ENCODE data around the gene DPYSL3.
"Not testable (repeated sequence)": the region's sequence is repeated elsewhere in the genome, so short reads cannot be mapped to it uniquely, and the experiment has no call there.

DPYSL3 gene

DNA sequence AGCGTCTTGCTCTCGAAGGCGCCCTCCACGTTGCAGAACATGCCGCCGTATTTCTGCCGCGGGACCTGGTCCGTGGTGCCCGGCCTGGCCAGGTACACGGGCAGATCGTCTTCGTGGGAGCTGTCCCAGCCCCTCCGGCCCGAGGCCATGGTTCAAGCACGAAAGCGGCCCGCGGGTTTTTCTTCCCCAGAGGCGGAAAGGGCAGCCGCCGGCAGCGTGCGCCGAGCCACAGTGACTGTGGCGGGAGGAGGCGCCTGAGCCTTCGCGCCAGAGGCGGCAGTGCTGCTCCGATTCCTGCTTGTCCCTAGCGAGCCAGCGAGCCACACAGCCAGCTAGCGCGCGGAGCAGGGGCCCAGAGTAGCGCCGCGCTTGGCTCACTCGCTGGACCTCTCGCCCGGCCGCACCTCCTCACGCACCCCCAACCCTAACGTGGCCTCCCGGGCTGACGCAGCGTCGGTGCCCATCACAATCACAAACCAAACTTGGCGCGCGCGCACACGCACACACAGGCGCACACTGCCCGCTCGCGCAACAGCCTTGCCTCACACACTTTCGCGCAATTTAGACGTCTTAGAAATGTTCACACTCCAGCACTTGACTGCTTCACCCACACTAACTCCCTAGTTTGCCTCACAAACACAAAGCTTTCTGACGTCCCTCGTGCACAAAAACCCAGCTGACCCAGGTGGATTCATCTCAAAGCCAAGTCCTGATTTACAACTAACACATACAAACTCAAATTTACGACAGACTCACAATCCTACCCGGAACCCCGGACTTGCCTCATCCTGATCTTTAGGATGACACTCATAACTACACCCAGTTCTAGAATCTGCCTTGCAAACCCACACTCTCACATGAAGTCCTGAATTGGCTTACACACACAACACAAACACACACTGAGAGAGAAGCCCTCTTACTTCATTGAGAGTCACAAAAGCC is at the start of gene DPYSL3:
DPYSL3 (minus strand) TSS at position 359 of the 942 bp plus-strand sequence; CDS start at position 149, 210 bp downstream.
- no peak for DNase-seq

DNA sequence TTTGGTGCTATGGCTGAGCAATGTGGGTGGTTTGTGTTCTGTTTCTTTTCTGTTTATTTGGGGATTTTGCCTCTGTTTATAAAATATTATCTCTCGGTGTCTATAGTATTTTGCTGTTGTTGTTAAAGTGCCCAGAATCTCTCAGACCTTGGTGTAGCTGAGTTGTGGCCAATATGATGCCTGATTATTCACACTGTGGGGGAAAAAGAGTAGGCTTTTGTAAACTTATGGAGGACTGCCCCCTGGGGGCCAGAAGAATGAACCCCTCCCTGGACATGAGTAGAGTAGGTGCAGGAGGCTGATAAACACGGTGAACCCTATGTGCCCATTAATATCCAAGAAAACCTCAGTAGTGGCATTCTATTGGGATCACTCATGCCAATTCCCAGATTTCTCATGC is 49.0 kb upstream of the DPYSL3 start:
- no peak for DNase-seq

DNA sequence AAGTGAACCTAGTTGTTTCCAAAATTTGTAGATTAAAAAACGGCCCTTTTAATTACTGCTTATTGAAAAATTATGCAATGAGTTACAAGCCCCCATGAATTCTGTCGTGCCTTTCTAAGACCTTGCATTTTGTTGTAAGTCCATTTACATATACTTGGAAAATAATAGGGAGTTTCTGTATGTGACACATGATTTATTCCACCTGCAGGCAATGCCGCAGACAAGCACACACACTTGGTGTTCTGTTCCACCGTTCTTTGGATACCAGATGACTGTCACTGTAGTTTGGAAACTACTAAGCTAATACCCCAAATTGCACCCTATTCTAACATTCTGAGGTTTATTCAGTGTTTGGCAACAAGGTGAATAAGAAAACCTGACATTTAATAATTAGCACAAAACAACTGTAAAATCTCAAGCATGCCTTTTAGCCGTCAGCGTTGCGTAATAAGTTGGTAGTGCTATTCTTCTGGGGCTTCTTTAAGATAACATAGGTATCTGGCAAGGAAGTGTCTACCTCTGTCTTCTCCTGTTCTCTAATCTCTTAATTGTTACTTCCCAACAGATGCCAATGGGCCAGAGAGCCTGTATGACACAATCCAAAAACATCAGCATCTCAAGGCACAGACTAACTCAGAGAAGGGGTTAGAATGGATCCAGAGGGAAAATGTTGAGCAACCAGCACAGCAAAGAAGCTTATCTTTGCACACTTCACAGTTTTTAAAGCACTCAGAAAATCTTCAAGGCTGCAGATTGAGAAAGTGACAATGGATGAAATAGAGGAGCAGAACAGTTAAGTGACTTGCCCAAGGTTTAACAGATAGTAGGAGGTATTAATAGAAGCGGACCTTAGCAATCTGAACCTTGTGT is 48.2 kb upstream of the DPYSL3 start:
- DNase-seq = no peak

DNA sequence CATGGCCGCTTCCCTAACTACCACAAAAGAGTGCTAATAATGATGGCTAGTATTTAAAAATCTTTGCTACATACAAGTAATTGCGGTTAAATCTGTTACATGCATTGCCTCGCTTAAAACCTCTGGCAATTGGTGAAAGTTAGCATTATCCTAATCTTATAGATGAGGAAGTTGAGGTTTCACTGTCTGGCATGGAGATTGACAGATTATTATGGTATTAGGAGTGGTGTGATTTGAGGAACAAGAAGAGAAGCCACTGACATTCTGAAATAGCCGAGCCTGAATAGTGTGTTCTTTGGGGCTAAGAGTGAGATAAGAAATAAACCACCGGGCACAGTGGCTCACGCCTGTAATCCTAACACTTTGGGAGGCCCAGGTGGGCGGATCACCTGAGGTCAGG is 45.3 kb upstream of the DPYSL3 start:
- no peak for DNase-seq

DNA sequence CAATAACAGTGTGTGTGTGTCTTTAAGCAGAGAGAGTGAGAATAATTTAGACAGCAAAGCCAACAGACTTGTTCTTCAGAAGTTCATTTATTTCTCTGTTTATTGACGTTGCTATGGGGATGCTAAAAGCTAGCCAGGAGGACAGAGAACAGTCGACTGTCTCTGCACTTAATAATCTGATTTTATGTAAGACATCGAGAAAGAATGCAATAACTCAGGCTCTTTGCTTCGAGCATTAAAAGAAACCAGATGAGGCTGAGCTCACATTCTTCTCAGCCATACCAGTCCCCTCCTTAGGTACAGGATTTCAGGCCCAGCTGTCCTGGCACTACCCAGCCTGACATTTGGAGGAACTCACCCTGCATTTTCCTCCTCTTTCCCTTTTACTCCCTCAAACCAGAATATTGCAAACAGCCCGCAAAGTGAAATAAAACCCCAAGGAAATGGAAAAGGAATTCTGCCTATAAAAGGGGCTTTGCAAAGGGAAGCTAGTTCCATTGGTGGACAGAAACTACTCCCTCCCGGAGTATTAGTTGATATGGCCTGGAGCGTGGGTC is 44.5 kb upstream of the DPYSL3 start:
- no peak for DNase-seq

DNA sequence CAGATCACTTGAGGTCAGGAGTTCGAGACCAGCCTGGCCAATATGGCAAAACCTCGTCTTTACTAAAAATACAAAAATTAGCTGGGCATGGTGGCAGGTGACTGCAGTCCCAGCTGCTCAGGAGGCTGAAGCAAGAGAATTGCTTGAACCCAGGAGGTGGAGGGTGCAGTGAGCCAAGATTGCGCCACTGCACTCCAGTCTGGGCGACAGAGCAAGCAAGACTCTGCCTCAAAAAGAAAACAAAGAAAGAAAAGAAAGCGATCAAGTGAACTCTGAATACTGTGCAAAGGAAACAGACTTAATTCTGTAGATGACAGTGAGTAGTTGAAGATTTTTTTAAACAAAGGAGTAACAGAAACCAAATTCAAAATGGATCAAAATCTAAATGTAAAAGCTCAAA is 43.9 kb upstream of the DPYSL3 start:
- not testable (repeated sequence) for DNase-seq

DNA sequence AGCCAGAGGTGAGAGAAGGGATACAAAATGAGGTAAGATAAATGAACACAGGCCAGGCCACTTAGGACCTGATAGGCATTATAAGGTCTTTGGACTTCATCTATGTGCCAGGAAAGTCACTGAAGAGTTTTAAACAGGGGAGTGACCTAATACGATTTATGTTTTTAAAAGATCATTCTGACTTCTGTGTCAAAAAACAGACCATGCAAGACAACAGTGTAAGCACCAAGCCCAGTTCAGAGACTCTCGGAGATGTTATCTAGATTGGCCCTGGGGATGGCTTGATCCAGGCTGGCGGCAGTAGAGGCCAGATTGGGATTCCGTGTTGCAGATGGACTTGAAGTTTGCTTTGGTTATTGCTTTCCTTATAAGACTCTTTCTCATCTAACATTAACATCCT is 43.0 kb upstream of the DPYSL3 start:
- no peak for DNase-seq

DNA sequence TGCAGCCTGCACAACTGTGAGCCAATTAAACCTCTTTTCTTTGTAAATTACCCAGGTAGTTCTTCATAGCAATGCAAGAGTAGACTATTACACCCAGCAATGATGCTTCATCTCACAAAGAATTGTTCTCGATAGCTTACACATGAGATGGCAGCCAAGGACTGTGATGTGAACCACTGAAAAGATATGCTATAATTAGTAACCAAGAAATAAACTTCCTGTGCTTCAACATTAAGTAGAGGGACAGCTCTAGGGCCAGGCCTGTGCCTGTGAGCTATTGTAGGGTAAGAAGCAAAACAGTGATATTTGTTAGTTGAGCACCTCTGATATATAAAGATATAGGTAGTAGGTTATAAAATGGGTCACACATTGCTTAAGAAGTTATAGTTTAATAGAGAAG is 41.8 kb upstream of the DPYSL3 start:
- no peak for DNase-seq

DNA sequence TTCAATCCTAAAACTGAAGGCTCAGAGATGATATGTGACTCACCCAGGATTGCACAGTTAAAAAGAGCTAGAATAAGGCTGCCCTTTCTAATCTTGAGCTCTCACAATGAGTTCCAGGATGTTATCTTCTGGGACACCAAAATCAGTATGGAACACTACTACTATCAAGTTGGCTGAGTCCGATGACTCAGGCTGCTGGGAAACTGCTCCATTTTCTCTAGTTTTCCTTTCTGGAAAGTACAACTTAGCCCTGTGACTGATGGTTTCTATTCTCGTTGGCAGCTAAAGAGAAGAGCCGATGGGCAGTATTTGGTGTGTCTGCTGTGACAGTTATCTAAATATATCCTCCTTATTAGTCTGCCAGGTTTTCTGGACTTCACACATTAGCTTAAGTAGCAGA is 37.9 kb upstream of the DPYSL3 start:
- DNase-seq = no peak

DNA sequence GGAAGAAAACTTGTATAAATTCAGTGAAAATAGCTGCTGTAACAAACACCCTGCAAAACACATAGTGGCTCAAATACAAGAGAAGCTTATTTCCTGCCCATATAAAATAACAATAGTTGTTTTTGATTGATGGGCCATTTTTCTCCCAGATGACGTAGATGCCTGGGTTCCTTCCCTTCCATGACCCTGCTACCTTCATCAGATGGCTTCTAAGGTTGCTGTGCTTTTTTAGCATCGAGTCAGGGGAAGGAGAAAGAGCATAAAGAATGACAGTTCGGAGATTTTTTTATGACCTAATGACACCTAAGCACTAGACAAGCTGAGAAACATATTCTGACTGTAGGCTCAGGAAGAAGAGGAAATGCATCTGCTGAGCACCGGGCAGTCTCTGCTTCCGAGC is 34.7 kb upstream of the DPYSL3 start:
- DNase-seq = no peak

DNA sequence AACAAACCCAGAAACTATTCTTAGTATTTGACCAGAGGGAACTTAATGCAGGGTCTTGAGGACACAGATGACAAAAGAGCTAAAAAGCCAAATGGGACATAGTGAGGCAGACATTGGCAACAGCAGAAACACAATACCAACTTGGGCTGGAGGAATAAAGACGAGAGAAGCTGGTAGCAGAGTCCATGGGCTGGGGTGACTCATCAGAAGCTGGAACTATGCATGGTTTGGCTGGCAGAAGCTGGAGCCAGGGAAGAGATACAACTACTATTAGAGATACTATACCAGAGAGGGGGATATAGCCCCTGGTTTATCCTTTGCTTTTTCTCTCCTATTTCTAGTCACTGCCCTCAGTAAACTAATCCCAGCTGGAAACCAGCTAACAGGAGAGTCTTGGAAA is 29.2 kb upstream of the DPYSL3 start:
- DNase-seq = no peak

DNA sequence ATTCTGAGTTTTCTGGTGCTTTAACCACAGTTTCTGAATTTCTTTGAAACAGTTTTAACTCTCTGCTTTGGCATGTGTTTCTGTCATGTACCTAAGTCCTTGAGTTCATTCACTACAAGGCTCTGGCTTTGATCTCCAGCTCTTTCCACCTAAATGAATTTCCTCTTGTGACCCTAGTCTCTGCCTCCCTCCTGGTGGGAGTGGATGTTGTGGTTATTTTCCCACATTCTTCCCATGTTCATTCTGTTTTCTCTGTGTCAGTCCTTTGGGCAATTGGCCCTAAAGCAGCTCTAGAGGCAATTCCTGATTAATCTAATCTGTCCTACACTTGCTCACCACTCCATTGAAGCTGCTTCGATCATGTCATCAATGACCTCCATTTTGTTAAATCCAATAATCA is 28.4 kb upstream of the DPYSL3 start:
- no peak for DNase-seq

DNA sequence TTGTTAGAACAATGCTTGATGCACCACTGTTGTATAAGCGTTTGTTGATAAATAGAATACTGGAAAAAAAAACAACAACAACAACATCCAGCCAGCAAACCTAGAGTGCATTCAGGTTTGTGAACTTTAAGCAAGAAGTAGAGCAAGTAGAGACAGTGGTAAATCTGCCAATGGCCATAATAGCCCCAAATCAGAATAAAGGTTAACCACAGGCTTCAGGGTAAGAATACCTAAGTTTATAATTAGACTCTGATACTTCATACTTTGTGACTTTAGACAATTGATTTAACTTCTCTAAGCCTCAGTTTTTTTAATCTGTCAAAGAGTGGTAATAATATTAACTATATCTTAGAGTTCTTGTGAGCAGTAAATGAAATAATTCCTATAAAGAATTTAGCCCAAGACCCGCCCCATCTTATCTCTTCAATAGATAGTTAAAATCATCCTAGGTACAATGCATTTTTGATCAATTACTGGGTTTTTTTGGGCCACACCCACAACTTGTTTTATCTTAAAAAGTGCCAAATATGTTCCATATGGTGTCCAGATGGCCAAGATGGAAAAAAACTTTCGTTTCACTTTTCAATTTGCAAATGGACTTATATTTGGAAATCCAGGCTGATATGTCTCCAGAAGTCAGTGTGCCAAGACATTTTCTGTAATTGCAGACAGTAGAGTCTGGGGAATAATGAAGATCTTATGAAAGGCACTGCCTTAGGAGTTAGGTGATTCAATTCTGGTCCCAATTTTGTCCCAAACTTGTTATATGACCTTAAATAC is 24.5 kb upstream of the DPYSL3 start:
- no peak for DNase-seq

DNA sequence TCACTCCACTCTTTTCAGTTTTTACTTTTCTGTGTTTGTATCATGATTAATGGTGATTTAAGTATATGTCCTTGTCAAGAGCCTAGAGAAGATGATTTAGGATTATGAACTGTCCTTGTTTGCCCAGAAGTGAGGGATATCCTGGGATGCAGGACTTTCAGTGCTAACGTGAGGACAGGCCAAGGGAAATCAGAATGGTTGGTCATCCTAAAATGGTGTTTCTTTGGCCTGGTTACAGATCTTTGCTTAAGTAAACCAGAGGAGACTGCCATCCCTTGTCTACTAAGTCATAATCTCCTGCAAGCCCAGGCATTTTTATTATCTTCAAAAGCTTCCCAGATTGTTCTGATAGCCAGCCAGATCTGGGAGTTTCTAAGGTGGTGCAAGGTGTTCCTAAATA is 22.3 kb upstream of the DPYSL3 start:
- DNase-seq = no peak

DNA sequence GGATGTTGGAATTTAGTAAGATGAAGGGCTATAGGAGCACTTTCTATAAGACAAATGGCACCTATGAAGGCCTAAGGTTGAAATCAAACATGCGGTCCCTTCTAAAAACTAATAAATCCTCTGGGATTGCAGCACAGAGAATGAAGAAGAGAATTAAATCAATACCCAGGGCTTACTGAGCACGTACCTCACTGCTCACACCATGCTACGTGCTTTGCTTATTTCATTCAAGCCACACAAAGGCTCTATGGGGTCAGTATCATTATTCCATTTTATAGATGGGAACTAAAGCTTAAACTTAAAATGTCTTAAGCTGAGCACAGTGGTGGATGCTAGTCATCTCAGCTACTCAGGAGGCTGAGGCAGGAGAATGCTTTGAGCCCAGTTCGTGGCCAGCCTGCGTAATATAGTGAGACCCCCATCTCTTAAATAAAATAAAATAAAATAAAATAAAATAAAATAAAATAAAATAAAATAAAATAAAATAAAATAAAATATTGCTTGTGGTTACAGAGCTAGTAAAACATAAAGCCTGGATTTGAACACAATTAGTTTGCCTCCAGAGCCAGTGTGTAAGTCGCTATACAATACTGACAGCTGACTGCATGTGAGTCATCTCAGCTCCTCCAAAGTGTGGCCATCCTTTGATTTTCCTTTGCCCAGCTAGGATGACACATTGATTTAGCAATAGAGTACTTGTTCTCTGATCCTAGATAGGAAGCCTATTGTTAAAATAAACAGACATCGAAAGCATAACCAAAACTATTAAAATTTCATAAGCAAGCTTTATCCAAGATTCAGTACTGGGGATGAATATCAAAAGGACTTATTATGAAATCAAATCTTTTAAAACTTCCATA is 20.9 kb upstream of the DPYSL3 start:
- DNase-seq = no peak

DNA sequence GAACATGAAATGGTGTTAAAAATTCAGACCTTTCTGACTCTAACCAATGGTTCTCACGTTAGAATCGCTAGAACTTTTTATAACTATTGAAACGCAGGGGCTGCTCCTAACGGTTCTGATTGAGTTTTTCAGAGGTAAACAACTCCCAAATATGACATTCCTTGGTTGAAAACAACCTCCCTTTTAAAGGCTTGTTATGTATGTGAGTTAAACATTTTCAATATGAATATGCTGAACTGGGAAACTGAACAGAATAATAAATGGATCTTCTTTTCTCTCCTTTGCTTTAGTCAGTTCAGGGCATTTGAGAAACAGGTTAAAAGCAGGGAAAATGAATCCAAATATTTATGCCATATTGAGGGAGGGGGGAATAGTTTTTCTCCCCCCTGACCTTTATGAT is 13.2 kb upstream of the DPYSL3 start:
- DNase-seq = no peak

DNA sequence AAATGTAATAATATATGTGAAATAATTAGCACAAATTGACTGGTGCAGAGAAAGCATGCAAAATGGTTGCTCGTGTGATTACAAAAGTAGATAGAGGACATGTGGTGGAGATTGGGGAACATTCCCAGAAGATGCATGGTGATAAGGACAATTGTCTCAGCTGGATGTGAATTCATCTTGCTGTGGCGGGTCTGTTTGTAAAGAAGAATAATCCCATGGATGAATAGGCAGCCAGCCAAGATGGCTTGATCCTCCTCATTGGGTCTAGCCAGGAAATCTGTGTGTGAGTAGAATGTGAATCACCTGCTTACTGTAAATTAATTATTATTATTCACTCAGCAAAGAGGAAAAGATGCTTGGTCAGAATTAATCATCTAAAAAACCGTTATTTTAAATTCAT is 12.6 kb upstream of the DPYSL3 start:
- DNase-seq = no peak

DNA sequence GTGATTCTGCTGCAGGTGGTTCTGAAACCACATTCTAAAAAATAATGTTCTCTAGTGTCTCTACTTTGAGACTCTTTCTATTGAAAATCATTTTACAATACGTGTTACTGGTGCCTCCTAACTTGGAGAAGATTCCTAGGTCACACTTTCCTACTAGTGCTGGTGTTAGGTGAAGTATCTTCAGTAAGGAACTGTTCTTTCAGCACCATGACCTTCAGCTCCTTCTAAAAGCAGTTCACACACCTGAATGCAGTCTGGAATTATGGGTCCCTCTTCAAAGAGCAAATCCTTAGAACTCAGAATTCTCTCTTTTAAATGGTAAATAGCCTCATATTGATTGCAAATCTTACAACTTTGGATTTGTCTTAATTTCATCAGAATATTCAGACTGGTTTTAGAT is 10.6 kb upstream of the DPYSL3 start:
- DNase-seq = no peak

DNA sequence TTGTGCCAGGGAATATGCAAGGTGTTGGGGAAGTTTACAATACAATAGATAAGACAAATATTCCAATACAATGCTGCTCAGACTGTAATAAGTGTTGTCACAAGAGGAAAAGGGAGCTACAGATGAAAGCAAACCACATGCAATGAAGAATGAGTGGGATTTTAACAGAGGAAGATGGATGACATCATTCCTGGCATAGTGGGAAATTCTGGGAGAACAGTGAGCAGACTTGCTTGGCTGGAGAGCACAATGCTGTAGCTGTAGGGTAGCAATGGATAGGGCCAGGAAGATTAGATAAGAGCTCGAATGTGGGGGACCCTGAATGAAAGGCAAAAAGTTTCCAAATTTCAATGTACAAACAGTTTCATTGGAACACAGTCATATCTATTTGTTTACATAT is 9.5 kb upstream of the DPYSL3 start:
- no peak for DNase-seq

DNA sequence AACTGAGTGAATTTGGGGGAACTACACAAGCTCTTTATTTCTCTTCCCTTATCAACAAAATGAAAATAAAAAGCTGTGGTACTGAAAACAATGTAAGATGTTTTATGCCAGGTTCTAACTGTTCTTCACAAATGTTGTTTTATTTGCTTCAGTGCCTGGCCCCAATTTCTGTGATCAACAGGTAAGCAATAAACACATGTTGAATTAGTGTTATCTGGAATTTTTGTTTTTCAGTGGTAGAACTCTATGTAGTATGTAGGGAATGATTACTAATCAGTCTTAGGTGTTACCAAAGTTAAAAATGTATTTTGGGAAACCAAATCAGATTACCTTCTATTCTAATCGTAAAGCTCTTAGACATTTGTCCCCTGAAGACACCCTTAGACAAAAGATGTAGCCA is 7.5 kb upstream of the DPYSL3 start:
- no peak for DNase-seq

DNA sequence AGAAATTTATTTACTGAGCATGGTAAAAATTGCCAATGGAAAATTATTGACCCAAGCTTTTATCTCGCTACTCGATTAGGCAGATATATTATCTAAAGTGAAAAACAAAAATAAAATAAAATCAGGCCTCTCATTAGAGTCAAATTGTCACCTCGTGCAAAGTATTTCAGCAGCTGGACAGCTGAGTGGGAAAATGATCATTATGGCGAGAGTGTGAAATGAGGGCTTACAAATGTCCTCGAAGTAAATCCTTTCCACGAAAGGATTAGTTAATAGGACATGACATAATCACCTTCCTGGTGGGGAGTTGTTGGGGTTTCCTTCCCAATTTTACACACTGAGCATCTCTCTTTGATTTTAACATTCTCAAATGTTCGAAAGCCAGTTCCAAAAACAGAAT is 5.4 kb upstream of the DPYSL3 start:
- no peak for DNase-seq

Data from CD4-positive, alpha-beta T cell treated with Interleukin-17A for 4 hours (primary cell).